AG04449 (cell line): ENCODE measurements around the gene RNPEPL1.
A peak's percentile ranks its signal among the peaks of the same experiment; 100 is the strongest.

Experiments
- CTCF ChIA-PET: fragments of 350-600 bp; formaldehyde crosslinking; extraction: SDS; loops from one replicate; lab custom pipeline; 2021; ENCODE audit warnings: antibody characterized with exemption; lab: Yijun Ruan, JAX
- POLR2A ChIA-PET: fragments of 400-600, 350-600 bp; formaldehyde crosslinking; extraction: SDS; loops from one replicate; lab custom pipeline; 2020; ENCODE audit warnings: antibody characterized with exemption, inconsistent platforms; lab: Yijun Ruan, JAX
- DNase-seq: peaks from one replicate; pipeline ENCODE4 v3.0.0-alpha.2; 2010; ENCODE audit warnings: low read depth, low spot score
- H3K4me3 ChIP-seq: 2 replicates; pipeline ENCODE4 v1.5.1; 2011; ENCODE audit warnings: low read depth, mild to moderate bottlenecking, control low read depth, low read length
- CTCF ChIP-seq: IDR thresholded peaks from one replicate; pipeline ENCODE4 v1.5.1; 2011; ENCODE audit warnings: mild to moderate bottlenecking, moderate library complexity, low read length, control low read depth, inconsistent platforms; ENCODE audit not compliant: insufficient read depth; ENCODE audit errors: missing control alignments

RNPEPL1 gene

GRCh38 chr2:240553956-240554480 is 14.3 kb upstream of the RNPEPL1 start:
- CTCF ChIA-PET = interaction anchor here (1.5 to 5.6 kb wide), 2 partner anchors 12 to 40 kb away, joined by 4 to 27 read pairs; no protein-coding TSS in a partner anchor
- POLR2A ChIA-PET = no interaction called here
- H3K4me3 ChIP-seq = no peak overlapping the region
- no peak for DNase-seq
- no peak for TF ChIP-seq CTCF

- TF ChIP-seq CTCF = no peak
- H3K4me3 ChIP-seq = no peak overlapping the region
- ChIA-PET POLR2A (no interaction called here), CTCF (interaction anchor here (1.5 to 5.6 kb wide), 2 partner anchors 12 to 41 kb away, joined by 4 to 27 read pairs; no protein-coding TSS in a partner anchor)
- no peak for DNase-seq
Observed at GRCh38 chr2:240554767-240555493, 13.4 kb upstream of the RNPEPL1 start.

GRCh38 chr2:240555541-240556250 is 12.6 kb upstream of the RNPEPL1 start:
- DNase-seq = no peak
- no peak for TF ChIP-seq CTCF
- ChIA-PET POLR2A (no interaction called here), CTCF (interaction anchor here (5.6 kb wide), 1 partner anchor 11 kb away, joined by 27 read pairs; no protein-coding TSS in a partner anchor)
- H3K4me3 ChIP-seq = no peak overlapping the region

GRCh38 chr2:240556553-240557100 is 11.7 kb upstream of the RNPEPL1 start:
- POLR2A ChIA-PET = no interaction called here
- TF ChIP-seq CTCF = peak; percentile 64

GRCh38 chr2:240557101-240557751 is 11.1 kb upstream of the RNPEPL1 start:
- peak overlapping the region; percentile 57 for H3K4me3 ChIP-seq
- DNase-seq = no peak
- no peak for TF ChIP-seq CTCF
- POLR2A ChIA-PET = interaction anchor here (0.8 kb wide), 1 partner anchor 29 kb away, joined by 3 read pairs; the partner anchor contains the start of gene CAPN10
- CTCF ChIA-PET = interaction anchor here (5.6 kb wide), 1 partner anchor 9 kb away, joined by 27 read pairs; no protein-coding TSS in a partner anchor

More at GRCh38 chr2:240556553-240557100, 11.7 kb upstream of the RNPEPL1 start:
- H3K4me3 ChIP-seq = no peak overlapping the region
- DNase-seq = no peak
- CTCF ChIA-PET = interaction anchor here (5.6 kb wide), 1 partner anchor 10 kb away, joined by 27 read pairs; no protein-coding TSS in a partner anchor
